ENCODE results near the gene TGIF2.
"Not testable (repeated sequence)": the region's sequence is repeated elsewhere in the genome, so short reads cannot be mapped to it uniquely, and the experiment has no call there.

TGIF2 gene

DNA sequence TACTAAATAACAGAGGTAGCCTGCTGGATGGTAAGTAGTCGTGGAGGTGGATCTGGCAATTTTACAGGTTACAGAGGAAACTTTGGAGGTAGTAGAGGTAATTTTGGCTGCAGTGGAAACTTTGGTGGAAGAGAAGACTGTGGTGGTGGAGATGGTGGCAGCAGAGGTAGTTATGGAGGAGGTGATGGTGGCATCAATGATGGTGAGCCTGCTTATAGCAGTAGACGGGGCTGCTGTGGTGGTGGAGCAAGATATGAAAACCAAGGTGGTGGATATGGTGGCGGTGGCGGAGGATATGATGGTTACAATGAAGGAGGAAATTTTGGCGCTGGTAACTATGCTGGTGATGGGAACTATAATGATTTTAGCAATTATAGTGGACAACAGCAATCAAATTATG is 47.5 kb downstream of the TGIF2 start:
- DNase-seq = no peak

DNA sequence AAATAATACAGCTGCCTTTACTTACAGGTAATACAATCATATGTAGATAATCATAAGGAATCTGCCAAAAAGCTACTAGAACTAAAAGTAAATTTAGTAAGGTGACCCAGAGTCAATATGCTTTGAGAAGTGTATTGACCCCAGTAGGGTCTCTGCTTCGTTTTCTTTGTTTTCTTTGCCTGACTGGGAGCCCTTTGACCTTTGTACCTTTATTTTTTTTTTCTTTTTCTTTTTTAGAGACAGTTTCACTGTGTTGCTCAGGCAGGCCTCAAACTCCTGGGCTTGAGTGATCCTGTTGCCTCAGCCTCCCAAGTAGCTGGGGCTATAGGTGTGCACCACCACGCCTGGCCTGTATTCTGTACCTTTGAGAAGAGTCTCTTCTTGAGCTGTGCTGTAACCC is 50.0 kb downstream of the TGIF2 start:
- DNase-seq = no peak

DNA sequence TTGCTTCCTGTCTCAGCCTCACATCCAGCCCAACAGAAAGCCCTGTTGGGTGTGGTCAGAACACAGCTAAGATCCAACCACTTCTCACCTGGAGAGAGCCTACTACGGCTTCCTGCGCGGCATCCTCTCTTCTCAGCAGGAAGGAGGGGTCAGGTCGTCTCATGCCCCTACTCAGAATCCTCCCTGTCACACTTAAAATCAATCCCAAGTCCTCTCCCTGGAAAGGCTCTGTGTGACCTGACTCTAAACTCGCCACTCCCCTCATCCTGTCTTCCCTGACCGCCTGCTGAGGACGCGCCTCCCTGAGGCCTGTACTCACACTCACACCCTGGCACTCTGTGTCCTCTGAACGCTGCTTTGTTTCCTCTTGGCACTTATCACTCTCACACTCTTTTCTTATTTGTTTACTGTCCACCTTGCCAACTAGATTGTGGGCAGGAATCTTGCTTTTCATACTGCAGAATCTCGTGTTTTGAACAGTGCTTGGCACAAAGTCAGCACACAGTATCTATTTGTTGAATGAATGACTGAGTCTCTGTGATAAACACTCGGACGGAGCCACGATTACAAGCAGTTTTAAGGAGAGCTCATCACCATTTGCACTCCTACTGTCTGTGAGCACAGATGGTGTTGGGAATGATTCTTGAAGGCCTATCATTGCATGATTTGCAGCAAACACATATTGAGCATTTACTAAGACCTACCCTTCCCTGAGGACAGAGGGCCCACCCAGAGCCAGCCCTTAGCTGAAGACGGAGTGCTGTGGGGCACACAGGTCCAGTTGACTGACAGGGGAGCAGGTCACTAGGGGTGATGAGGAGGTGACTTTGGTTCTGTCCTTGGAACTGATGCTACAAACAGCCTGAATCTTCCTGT is 50.9 kb downstream of the TGIF2 start:
- no peak for DNase-seq

DNA sequence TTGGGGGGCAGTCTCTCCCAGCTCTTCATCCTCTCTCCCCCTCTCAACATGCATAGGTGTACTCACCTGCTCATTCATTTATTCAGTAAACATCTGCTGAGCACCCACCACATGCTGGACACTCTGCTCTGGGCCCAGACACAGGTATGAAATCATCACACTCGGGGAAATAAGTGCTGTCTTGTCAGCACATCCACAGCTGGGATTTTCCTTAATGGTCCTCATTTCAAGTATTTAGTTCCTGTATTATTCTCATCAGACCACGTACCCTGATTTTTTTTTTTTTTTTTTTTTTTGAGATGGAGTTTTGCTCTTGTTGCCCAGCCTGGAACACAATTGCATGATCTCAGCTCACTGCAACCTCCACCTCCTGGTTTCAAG is 51.5 kb downstream of the TGIF2 start:
- DNase-seq = no peak

DNA sequence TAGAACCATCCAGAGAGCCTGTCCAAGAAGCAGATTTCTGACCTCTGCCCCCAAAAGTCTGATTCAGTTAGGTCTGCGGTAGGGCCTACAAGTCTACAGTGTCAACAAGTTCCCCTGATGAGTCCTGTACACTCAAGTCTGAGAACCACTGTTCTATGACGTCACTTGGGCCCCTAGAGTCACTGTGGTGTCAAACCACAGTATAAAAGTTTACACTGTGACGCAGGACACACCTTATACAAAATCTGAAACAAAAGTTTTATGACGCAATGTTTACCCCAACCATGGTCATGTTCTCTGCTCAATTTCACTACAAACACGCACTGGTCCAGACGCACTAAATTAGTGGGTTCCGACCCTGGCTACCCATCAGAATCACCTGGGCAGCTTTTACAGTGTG is 54.7 kb downstream of the TGIF2 start:
- peak; percentile 38 for DNase-seq

DNA sequence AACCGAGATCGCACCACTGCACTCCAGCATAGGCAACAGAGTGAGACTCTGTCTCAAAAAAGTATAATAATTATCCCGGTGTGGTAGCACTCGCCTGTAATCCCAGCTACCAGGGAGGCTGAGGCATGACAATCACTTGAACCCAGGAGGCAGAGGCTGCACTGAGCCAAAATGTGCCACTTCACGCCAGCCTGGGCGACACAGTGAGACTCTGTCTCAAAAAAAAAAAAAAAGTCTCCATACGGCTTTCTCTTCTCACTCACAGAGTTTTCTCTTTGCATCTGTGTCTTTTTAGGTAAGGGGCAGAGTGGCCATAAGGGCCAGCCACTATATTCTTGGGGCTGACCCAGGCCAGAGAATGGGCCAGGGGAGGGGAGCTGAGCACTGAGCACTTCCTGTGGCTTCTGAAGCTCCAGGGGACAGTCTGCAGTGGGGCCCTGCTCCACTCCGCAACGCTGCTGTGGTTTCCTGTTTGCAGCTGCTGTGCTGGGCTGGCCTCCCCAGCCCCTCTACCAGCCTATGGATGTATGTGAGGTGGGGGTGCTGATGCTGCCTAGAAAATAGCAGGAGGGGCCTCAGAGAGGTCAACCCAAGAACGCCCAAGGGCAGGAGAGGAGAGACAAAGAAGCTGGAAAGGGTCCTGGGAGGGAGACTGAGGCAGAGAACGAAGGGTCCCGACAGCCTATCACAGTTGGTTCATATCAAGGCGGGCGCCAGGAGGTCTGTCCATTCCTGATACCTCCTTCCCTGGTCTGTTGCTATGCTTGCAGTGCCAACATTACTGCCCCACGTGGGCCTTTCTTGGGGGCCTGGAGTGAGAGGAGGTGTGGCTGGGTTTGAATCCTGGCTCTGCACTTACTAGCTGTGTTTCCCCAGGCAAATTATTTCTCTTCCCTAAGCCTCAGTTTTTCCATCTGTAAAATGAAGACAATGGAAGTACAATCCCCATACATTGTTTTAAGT is 56.6 kb downstream of the TGIF2 start:
- DNase-seq = peak; percentile 72

DNA sequence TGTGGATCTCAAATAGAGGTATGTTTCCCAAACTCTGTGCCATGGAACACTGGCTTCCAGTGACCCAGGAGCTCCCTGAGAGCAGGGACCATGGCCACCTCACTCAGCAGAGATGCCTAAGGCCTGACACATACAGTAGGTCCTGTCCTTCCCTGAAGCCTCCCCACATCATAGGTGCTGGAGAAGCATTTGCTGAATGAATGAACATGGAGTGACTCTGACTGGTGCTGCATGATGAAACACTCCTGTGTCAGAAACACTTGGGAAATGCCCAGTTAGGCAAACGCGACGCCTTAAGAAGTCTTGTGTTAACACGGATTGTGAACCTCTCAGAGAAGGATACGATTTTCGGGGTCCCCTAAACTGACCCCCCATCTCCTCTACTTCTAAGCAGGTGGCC is 58.2 kb downstream of the TGIF2 start:
- DNase-seq = no peak

DNA sequence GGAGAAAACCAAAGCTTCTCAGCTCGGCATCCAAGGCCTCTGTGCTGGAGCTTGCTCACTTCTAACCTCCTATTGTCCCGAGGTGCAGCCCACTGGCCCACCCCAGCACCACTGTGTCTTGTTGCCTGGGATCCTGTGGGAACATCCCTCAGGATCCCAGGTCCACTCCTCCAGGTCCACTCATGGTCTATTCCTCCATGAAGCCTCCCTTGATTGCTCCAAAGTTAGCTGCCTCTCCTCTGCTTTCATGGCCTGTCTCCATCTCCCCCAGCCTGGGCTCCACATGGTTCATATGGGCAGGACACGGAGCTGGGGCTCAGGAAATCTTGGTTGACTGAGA is 58.7 kb downstream of the TGIF2 start:
- no peak for DNase-seq

DNA sequence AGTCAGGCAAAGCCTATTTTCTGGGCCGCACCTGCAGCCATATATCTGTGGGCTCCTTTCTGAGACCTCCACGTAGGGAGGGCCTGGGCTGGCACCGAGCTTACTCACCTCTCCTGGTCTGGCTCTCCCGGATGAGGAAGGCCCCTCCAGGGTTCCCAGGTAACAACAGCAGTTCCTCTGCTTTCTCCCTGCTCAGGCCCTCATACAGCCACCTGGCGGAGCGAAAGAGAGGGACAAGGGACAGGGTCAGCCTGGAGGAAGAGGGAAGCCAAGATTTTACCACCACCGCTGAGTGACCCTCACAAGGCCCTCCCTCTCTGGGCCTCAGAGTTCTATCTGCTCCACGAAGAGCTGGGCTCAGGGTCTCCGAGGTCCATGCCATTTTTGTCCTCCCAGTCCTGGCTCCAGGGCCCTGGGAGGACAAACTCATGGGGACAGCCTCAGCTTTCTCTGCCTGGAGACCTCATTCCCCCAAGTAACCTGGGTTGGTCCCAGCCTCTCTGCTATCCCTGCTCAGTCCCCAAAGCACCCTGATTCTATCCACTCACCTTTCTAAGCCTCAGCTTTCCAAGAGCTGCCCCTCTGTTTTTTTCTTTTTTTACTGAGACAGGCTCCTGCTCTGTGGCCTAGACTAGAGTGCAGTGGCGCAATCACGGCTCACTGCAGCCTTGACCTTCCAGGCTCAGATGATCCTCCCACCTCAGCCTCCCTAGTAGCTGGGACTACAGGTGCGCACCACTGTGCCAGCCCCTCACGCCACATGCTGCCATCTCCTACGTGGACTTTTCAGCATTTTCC is 59.3 kb downstream of the TGIF2 start:
- no peak for DNase-seq

DNA sequence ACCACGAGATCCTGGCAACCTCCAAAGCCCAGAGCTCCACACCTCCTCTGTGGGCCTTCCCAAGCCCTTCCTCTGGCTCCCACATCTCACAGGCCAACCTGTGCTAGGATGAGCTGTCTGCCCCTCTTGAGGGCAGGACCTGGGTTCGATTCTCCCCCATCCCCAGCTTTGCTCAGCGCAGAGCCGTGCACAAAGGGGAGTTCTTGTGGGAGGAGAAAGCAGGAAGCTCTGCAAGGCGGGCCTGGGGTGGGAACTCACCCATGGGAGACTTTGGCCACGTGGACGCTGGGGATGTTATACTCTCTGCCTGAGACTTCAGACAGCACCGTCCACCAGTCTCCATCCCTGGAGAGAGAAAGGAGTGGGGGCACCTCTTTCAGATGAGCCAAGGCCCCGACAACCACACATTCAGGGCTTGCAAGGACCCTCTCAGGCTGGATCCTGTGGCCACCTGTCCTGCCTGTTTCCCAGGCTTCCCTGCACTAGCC is 59.9 kb downstream of the TGIF2 start:
- no peak for DNase-seq

DNA sequence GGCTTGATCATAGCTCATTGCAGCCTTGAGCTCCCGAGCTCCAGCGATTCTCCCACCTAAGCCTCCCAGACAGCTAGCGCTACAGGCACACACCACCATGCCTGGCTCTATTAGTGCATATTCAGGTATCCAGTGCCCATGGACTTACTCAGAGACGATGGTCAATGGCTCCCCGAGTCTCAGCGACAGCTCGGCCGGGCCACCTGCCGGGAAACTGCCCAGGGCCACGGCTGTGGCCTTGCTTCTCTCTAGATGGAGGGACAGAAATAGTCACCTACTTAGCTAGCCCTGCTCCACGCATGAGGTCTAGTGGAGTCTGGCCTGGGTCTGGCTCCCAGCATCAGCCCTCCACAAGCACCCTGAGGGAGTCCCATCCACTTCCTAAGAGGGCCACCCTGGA is 60.9 kb downstream of the TGIF2 start:
- no peak for DNase-seq

DNA sequence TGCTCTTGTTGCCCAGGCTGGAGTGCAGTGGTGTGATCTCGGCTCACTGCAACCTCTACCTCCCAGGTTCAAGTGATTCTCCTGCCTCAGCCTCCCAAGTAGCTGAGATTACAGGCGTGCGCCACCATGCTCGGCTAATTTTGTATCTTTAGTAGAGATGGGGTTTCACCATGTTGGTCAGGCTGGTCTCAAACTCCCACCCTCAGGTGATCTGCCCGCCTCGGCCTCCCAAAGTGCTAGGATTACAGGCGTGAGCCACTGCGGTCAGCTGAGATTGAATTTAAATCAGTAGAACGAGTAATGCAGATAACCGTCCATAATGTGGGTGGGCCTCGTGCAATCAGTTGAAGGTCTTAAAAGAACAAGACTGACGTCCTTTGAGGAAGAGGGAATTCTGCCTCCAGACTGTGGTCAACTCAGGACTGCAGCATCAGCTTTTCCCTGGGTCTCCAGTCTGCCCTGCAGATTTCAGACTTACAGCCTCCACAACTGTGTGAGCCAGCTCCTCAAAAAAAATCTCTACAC is 65.5 kb downstream of the TGIF2 start:
- not testable (repeated sequence) for DNase-seq

DNA sequence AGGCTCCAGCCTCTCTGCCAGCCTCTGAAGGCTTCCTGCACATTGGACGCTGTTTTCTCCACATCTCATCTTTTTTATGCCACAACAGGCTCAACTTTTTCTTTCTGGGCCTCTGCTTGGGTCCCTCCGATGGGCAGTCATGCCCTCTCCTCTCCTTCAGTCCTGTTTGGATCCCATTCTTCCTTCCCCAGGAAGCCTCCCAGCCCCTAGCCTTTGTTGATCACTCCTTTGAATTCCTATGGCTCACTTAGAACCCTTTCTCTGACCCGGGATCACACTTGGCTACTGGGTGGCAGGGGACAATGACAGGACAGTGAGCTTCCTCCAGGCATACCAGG is 68.1 kb downstream of the TGIF2 start:
- DNase-seq = no peak

DNA sequence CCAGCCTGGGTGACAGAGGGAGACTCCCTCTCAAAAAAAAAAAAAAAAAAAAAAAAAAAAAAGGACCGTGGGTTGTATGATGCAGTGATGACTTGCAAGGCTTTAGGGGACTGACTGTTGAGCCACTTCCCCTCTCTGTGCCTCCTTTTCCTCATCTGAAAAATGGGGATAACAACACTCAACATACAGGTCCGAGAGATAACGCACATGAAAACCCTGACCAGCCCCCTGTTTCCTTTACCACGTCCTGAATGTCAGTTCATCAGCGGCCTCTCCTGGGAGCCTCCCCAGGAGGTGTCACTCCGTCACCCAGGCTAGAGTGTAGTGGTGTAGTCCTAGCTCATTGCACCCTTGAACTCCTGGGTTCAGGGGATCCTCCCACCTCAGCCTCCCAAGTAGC is 68.7 kb downstream of the TGIF2 start:
- peak; percentile 9 for DNase-seq
